Measurements from ENCODE around the gene ACTG1. TPM values are rescaled to one million over a fixed set of nuclear protein-coding genes. Genes with fewer than 3 reads are reported as not detected.

Gene ACTG1
- total and polyA plus RNA-seq, 2 of the 4 experiments (the other 2 are of a cell fraction) = 10,907 to 15,732 TPM

DNA sequence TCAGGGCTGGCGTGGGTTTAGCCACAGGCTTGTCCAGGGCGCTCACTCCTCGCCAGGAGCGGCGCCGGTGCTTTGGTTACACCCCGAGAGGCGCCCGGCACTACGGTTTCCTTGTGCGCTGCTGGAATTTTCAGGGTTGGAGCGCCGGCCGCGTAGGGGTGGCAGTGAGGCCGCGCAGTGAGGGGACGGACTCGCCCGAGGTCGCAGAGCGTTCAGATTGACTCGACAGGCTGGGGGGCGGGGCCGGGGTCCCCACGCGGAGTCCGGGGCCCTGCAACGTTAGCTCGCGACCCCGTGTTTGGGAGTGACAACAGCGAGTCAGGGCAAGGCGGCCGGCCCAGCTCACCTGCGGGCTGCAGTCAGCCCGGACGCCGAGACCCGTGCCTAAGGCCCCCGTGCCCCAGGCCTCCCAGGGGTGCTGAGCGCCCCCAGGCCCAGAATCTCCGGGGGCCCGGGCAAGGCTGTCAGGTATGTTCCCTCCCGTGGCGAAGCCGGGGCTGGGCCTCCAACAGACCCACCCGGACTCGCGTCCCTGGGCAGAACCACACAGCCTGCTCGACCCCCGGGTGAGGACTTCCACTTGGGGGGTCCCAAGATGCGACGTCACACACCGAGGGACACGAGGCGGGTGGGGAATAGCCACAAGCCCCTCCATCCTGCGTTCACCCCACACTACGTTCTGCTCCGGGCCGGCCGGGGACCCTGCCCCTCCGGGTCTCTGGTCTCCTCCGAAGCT lies 1.3 kb upstream of the ACTG1 start:
- Histone ChIP-seq H3K4me2 (ENCODE audit: low read depth, low read length) (peak overlapping the region; percentile 84), H3K14ac (replicated peaks; ENCODE audit: low read depth, low read length) (peak overlapping the region; percentile 98), H4K5ac (ENCODE audit: low read depth, low read length) (peak overlapping the region; percentile 95), H4K20me1 (ENCODE audit: insufficient read depth, low read length) (peaks cover 62% of the 10 kb centered on the region), H3K9ac (ENCODE audit: low read depth, low read length) (peak overlapping the region; percentile 97), H3K27me3 (ENCODE audit: control insufficient read depth, insufficient read depth, low read length) (no peaks in the 10 kb centered on the region), H3K9me3 (ENCODE audit: control insufficient read depth, insufficient read depth, low read length) (no peaks in the 10 kb centered on the region), H3K4me1 (ENCODE audit: control insufficient read depth, insufficient read depth, low read length) (peaks cover 25% of the 10 kb centered on the region), H4K8ac (ENCODE audit: low read depth in 2 of 2, low read length in 2 of 2) (peak overlapping the region; percentile 92 to 96), H2AK9ac (replicated peaks; ENCODE audit: low read depth, low read length, poor library complexity) (peak overlapping the region; percentile 100), H3K79me1 (ENCODE audit: low read depth in 1 of 2, low read length in 2 of 2) (peaks cover 6 to 65% of the 10 kb centered on the region in 2 experiments; a peak in 3 of 4 replicates), H3K27ac (ENCODE audit: insufficient read depth, low read length) (peak overlapping the region; percentile 99), H3K9me1 (ENCODE audit: insufficient read depth, low read length) (no peaks in the 10 kb centered on the region), H3K4ac (ENCODE audit: low read depth, low read length) (peak overlapping the region; percentile 99), H2BK20ac (ENCODE audit: low read depth, low read length) (peak overlapping the region; percentile 27; the same call in 1 of the 2 replicates), H2BK15ac (ENCODE audit: low read depth, low read length) (peak overlapping the region; percentile 82; the same call in 1 of the 3 replicates), H2BK120ac (ENCODE audit: low read depth, low read length) (peak overlapping the region; percentile 90), H3K23ac (ENCODE audit: low read depth, low read length) (peak overlapping the region; percentile 88), H3K18ac (ENCODE audit: low read depth, low read length) (peak overlapping the region; percentile 77), H2AFZ (replicated peaks; ENCODE audit: low read length, poor library complexity) (peak overlapping the region; percentile 86), H3K56ac (ENCODE audit: extremely low read depth, insufficient read depth, low read length) (peak overlapping the region; percentile 94), H3K36me3 (ENCODE audit: control insufficient read depth, insufficient read depth, low read length) (peaks cover 33% of the 10 kb centered on the region), H2AK5ac (ENCODE audit: low read depth, low read length) (peak overlapping the region; percentile 99), H3K4me3 (ENCODE audit: insufficient read depth, low read depth, low read length) (peak overlapping the region; percentile 43), H2BK5ac (ENCODE audit: low read depth, low read length, poor library complexity, severe bottlenecking) (peak overlapping the region; percentile 95), H4K91ac (ENCODE audit: insufficient read depth, low read depth, low read length) (peak overlapping the region; percentile 99)
- dilution Hi-C loops (cut with HindIII; ENCODE audit: low sequenced_read_pairs, unreplicated experiment) = no loop called here
- intact Hi-C loops (cut with micrococcal nuclease) = no loop called here
- in situ Hi-C loops (cut with MboI; ENCODE audit: low sequenced_read_pairs) = no loop called here
- CTCF ChIA-PET = no interaction called here
- DNase-seq = peak; percentile 68
- ATAC-seq (ENCODE audit: low read depth) = peak; percentile 1
- POLR2A ChIA-PET (ENCODE audit: unreplicated experiment) = interaction anchor here (0.5 to 0.6 kb wide), 2 partner anchors 43 to 1567 kb away, joined by 3 to 5 read pairs; no protein-coding TSS in a partner anchor
- no TSS peak for BruUV-seq (replicated peaks)
- 0% methylated on average over 28 of the region's 64 CpGs; no CpG with 5 or more reads in 1 of the 2 experiments for WGBS, 2 experiments (ENCODE audit: extremely low coverage in 2 of 2, insufficient read length in 1 of 2)
- TF ChIP-seq CEBPB (IDR thresholded peaks at IDR 0.05; ENCODE audit: low read depth, low read length) (no peak), NFE2L2 (IDR thresholded peaks at IDR 0.05; ENCODE audit: low read depth, low read length) (no peak), SMC3 (IDR thresholded peaks at IDR 0.05; ENCODE audit: low read depth, low read length) (no peak), MAFK (IDR thresholded peaks at IDR 0.05; ENCODE audit: low read depth, low read length) (no peak), RAD21 (IDR thresholded peaks at IDR 0.05; ENCODE audit: low read length) (no peak), RCOR1 (IDR thresholded peaks at IDR 0.05; ENCODE audit: insufficient replicate concordance, low read length) (no peak), POLR2A (IDR thresholded peaks at IDR 0.05; ENCODE audit: low read depth, low read length) (no peak), RFX5 (IDR thresholded peaks at IDR 0.05; ENCODE audit: low read depth, low read length) (no peak), MXI1 (IDR thresholded peaks at IDR 0.05; ENCODE audit: borderline replicate concordance, low read depth, low read length) (no peak), MAZ (IDR thresholded peaks at IDR 0.05; ENCODE audit: borderline replicate concordance, low read depth, low read length) (no peak), CHD1 (IDR thresholded peaks at IDR 0.05; ENCODE audit: low read depth, low read length) (no peak), BHLHE40 (IDR thresholded peaks at IDR 0.05; ENCODE audit: low read depth, low read length) (no peak)
- TF ChIP-seq, protein P1, sequence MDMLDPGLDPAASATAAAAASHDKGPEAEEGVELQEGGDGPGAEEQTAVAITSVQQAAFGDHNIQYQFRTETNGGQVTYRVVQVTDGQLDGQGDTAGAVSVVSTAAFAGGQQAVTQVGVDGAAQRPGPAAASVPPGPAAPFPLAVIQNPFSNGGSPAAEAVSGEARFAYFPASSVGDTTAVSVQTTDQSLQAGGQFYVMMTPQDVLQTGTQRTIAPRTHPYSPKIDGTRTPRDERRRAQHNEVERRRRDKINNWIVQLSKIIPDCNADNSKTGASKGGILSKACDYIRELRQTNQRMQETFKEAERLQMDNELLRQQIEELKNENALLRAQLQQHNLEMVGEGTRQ (IDR thresholded peaks at IDR 0.05; ENCODE audit: low read depth, low read length) = no peak
- TF ChIP-seq, protein P2, sequence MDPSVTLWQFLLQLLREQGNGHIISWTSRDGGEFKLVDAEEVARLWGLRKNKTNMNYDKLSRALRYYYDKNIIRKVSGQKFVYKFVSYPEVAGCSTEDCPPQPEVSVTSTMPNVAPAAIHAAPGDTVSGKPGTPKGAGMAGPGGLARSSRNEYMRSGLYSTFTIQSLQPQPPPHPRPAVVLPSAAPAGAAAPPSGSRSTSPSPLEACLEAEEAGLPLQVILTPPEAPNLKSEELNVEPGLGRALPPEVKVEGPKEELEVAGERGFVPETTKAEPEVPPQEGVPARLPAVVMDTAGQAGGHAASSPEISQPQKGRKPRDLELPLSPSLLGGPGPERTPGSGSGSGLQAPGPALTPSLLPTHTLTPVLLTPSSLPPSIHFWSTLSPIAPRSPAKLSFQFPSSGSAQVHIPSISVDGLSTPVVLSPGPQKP (IDR thresholded peaks at IDR 0.05; ENCODE audit: borderline replicate concordance, low read depth, low read length) = no peak
